Activated CD8-positive, alpha-beta T cell treated with anti-CD3 and anti-CD28 coated beads for 36 hours (primary cell): Measurements from ENCODE around the gene SLMAP. TPM values are rescaled to one million over a fixed set of nuclear protein-coding genes. Genes with fewer than 3 reads are reported as not detected.

Source experiments
- ATAC-seq: fragments of 200-7000 bp; cut with Tn5 transposase; one replicate; pipeline ENCODE4 v1.10.0; 2021; ENCODE audit warnings: mild to moderate bottlenecking, moderate library complexity
- CTCF ChIA-PET: fragments of 350-600 bp; sonication (Branson Sonifier 250); formaldehyde crosslinking; loops from one replicate; lab custom pipeline; 2021; ENCODE audit warnings: antibody characterized with exemption; lab: Charles Lee
- POLR2A ChIA-PET: fragments of 350-600 bp; sonication (Branson Sonifier 250); formaldehyde crosslinking; loops from one replicate; lab custom pipeline; 2021; ENCODE audit warnings: antibody characterized with exemption; lab: Charles Lee
- DNase-seq: peaks from one replicate; pipeline ENCODE4 v3.0.0-alpha.2; 2020
- H3K27ac Mint-ChIP-seq: one replicate; pipeline ENCODE4 v1.8.0; 2021; ENCODE audit warnings: mild to moderate bottlenecking, mixed read lengths
- H3K27me3 Mint-ChIP-seq: one replicate; pipeline ENCODE4 v1.8.0; 2021; ENCODE audit warnings: mixed read lengths
- H3K36me3 Mint-ChIP-seq: one replicate; pipeline ENCODE4 v1.8.0; 2021; ENCODE audit warnings: low read depth, mixed read lengths
- H3K4me1 Mint-ChIP-seq: one replicate; pipeline ENCODE4 v1.8.0; 2021; ENCODE audit warnings: low read depth, mixed read lengths
- H3K4me3 Mint-ChIP-seq: one replicate; pipeline ENCODE4 v1.8.0; 2021; ENCODE audit warnings: mild to moderate bottlenecking, moderate library complexity, mixed read lengths
- H3K9me3 Mint-ChIP-seq: one replicate; pipeline ENCODE4 v1.8.0; 2021; ENCODE audit warnings: mixed read lengths
- CTCF ChIP-seq: fragments of 200-600 bp; IDR thresholded peaks from one replicate; pipeline ENCODE4 v1.8.0; 2022; ENCODE audit warnings: antibody characterized with exemption, mild to moderate bottlenecking
- intact Hi-C: fragments of 100-400 bp; cut with micrococcal nuclease; formaldehyde crosslinking; loops from one replicate; pipeline ENCODE4 v1.10.0; 2022
- total RNA-seq, 2 experiments: library from RNA; stranded (reverse); gene quantifications; one replicate each; pipeline ENCODE4 v1.2.3, GENCODE V29; 2021

Gene SLMAP
- total RNA-seq, 2 experiments from 2014 or later: 45.8 to 47.3 TPM

- Mint-ChIP-seq H3K4me1 (no peaks in the 10 kb centered on the region), H3K9me3 (no peaks in the 10 kb centered on the region), H3K36me3 (peaks cover 4% of the 10 kb centered on the region), H3K4me3 (no peak overlapping the region), H3K27me3 (no peaks in the 10 kb centered on the region), H3K27ac (no peak overlapping the region)
- intact Hi-C loops: no loop called here
- ATAC-seq (no peak), DNase-seq (no peak)
- TF ChIP-seq CTCF: no peak
- ChIA-PET CTCF (no interaction called here), POLR2A (no interaction called here)
These were observed 137.0 kb downstream of the SLMAP start for GRCh38 chr3:57893156-57893555.

GRCh38 chr3:57893668-57894067, 137.6 kb downstream of the SLMAP start:
- Mint-ChIP-seq H3K4me1 (no peaks in the 10 kb centered on the region), H3K4me3 (no peak overlapping the region), H3K36me3 (peaks cover 4% of the 10 kb centered on the region), H3K27ac (no peak overlapping the region), H3K27me3 (no peaks in the 10 kb centered on the region), H3K9me3 (no peaks in the 10 kb centered on the region)
- POLR2A ChIA-PET: no interaction called here
- intact Hi-C loops: no loop called here
- TF ChIP-seq CTCF: no peak
- CTCF ChIA-PET: no interaction called here
- DNase-seq (no peak), ATAC-seq (no peak)

DNA sequence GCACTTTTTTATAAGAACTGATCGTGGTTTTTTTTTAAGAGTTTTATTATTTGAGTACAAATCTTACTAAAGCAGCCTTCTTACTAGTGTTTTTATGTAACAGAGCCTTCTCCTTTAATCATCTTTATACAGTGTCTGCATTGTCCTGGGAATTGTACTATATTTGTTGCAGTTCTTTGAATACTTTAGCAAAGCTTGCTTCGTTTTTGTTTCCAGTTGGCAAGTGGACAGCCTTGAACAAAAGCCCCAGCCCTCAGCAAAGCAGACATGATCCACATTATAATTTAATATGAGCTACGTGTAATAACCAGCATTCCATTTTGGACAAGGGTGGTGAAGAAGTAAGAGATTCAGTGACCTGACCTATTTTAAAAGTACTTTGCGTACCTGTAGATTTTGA, 139.9 kb downstream of the SLMAP start:
- TF ChIP-seq CTCF: no peak
- POLR2A ChIA-PET: no interaction called here
- H3K4me1 Mint-ChIP-seq: no peaks in the 10 kb centered on the region
- H3K27ac Mint-ChIP-seq: no peak overlapping the region
- peaks cover 11% of the 10 kb centered on the region for H3K36me3 Mint-ChIP-seq
- intact Hi-C loops: no loop called here
- no peaks in the 10 kb centered on the region for H3K9me3 Mint-ChIP-seq
- ATAC-seq (no peak), DNase-seq (no peak)
- CTCF ChIA-PET: no interaction called here
- H3K4me3 Mint-ChIP-seq: no peak overlapping the region
- H3K27me3 Mint-ChIP-seq: no peaks in the 10 kb centered on the region

DNA sequence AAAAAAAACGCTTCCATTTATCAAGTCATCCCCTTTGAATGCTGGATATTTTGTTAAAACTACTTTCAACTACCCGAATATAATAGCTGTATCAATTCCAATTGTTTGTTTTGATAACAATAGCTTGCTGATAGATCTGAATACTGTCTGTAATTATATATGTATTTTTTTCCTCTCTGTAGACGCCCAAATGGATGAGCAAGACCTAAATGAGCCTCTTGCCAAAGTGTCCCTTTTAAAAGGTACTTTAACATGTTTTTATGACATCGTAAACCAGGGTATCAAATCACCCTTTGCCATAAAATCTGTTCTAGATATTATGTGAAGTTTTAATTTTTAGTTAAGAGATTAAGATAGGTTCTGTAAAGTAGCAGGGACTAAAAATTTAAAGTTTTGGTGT, 140.6 kb downstream of the SLMAP start:
- ChIA-PET POLR2A (no interaction called here), CTCF (no interaction called here)
- Mint-ChIP-seq H3K27me3 (no peaks in the 10 kb centered on the region), H3K4me1 (no peaks in the 10 kb centered on the region), H3K27ac (no peak overlapping the region), H3K36me3 (peaks cover 16% of the 10 kb centered on the region), H3K4me3 (no peak overlapping the region), H3K9me3 (no peaks in the 10 kb centered on the region)
- no peak for TF ChIP-seq CTCF
- no peak for DNase-seq
- intact Hi-C loops: no loop called here
- ATAC-seq: no peak

- Mint-ChIP-seq H3K36me3 (peaks cover 19% of the 10 kb centered on the region), H3K27ac (no peak overlapping the region), H3K4me3 (no peak overlapping the region), H3K9me3 (no peaks in the 10 kb centered on the region), H3K27me3 (no peaks in the 10 kb centered on the region), H3K4me1 (no peaks in the 10 kb centered on the region)
- CTCF ChIA-PET: interaction anchor here (2.5 kb wide), 1 partner anchor 10 kb away, joined by 6 read pairs; no protein-coding TSS in a partner anchor
- no peak for TF ChIP-seq CTCF
- intact Hi-C loops: no loop called here
- DNase-seq (no peak), ATAC-seq (no peak)
- POLR2A ChIA-PET: no interaction called here
These were observed 144.7 kb downstream of the SLMAP start for GRCh38 chr3:57900786-57901185.
